IMR-90 (cell line): ENCODE data around the gene SMYD4. TPM values are rescaled to one million over a fixed set of nuclear protein-coding genes. Genes with fewer than 3 reads are reported as not detected.

Source experiments
- ATAC-seq: fragments of 200-7000 bp; cut with Tn5 transposase; 2 replicates; pipeline ENCODE4 v1.9.1; 2020; ENCODE audit warnings: low read depth, mild to moderate bottlenecking, moderate library complexity
- BruUV-seq: library from RNA; stranded (reverse); fragments of 400-500 nt; replicated peaks from 2 replicates; lab custom pipeline; 2021; lab: Mats Ljungman, UMichigan
- CTCF ChIA-PET: fragments of 300-600 bp; formaldehyde crosslinking; extraction: SDS; loops from one replicate; lab custom pipeline; 2021; ENCODE audit warnings: antibody characterized with exemption; lab: Yijun Ruan, JAX
- POLR2A ChIA-PET: fragments of 300-600 bp; sonication (Branson Sonifier 250); formaldehyde crosslinking; loops from one replicate; lab custom pipeline; 2022; ENCODE audit warnings: antibody characterized with exemption; ENCODE audit not compliant: unreplicated experiment; lab: Charles Lee
- DNase-seq: peaks from one replicate; pipeline ENCODE4 v3.0.0; 2013
- H2AFZ ChIP-seq: replicated peaks from 2 replicates; pipeline ENCODE3; 2013; ENCODE audit warnings: low read length, mild to moderate bottlenecking; ENCODE audit not compliant: poor library complexity
- H2AK5ac ChIP-seq: 2 replicates; pipeline ENCODE4 v1.6.1; 2013; ENCODE audit warnings: low read depth, low read length, inconsistent platforms
- H2AK9ac ChIP-seq: replicated peaks from 2 replicates; pipeline ENCODE3; 2013; ENCODE audit warnings: mild to moderate bottlenecking, low read depth, low read length, moderate library complexity; ENCODE audit not compliant: poor library complexity
- H2BK120ac ChIP-seq: 2 replicates; pipeline ENCODE4 v1.6.1; 2013; ENCODE audit warnings: low read depth, low read length, inconsistent platforms
- H2BK15ac ChIP-seq: 3 replicates; pipeline ENCODE4 v1.6.1; 2013; ENCODE audit warnings: low read depth, low read length, inconsistent platforms
- H2BK20ac ChIP-seq: 2 replicates; pipeline ENCODE4 v1.6.1; 2013; ENCODE audit warnings: low read depth, mild to moderate bottlenecking, inconsistent platforms, low read length, moderate library complexity
- H2BK5ac ChIP-seq: 2 replicates; pipeline ENCODE4 v1.6.1; 2013; ENCODE audit warnings: mild to moderate bottlenecking, low read depth, low read length, inconsistent platforms; ENCODE audit not compliant: poor library complexity, severe bottlenecking
- H3K14ac ChIP-seq: replicated peaks from 2 replicates; pipeline ENCODE4 v1.6.1; 2013; ENCODE audit warnings: low read depth, low read length, inconsistent platforms
- H3K18ac ChIP-seq: 2 replicates; pipeline ENCODE4 v1.6.1; 2013; ENCODE audit warnings: low read depth, low read length, control low read depth
- H3K23ac ChIP-seq: 2 replicates; pipeline ENCODE4 v1.6.1; 2013; ENCODE audit warnings: low read depth, low read length, inconsistent platforms
- H3K27ac ChIP-seq: 2 replicates; pipeline ENCODE4 v1.5.1; 2013; ENCODE audit warnings: mild to moderate bottlenecking, control low read depth, low read length; ENCODE audit not compliant: insufficient read depth
- H3K27me3 ChIP-seq: 2 replicates; pipeline ENCODE4 v1.6.1; 2013; ENCODE audit warnings: low read length; ENCODE audit not compliant: control insufficient read depth, insufficient read depth
- H3K36me3 ChIP-seq: 2 replicates; pipeline ENCODE4 v1.6.1; 2013; ENCODE audit warnings: low read length, mixed read lengths; ENCODE audit not compliant: control insufficient read depth, insufficient read depth
- H3K4ac ChIP-seq: 2 replicates; pipeline ENCODE4 v1.6.1; 2013; ENCODE audit warnings: low read depth, low read length, inconsistent platforms
- H3K4me1 ChIP-seq: 2 replicates; pipeline ENCODE4 v1.6.1; 2013; ENCODE audit warnings: low read length, mixed read lengths; ENCODE audit not compliant: control insufficient read depth, insufficient read depth
- H3K4me2 ChIP-seq: 2 replicates; pipeline ENCODE4 v1.6.1; 2013; ENCODE audit warnings: low read depth, mild to moderate bottlenecking, control low read depth, low read length, moderate library complexity
- H3K4me3 ChIP-seq: 2 replicates; pipeline ENCODE4 v1.5.1; 2013; ENCODE audit warnings: low read depth, mild to moderate bottlenecking, control low read depth, low read length, moderate library complexity; ENCODE audit not compliant: insufficient read depth
- H3K56ac ChIP-seq: 2 replicates; pipeline ENCODE4 v1.6.1; 2013; ENCODE audit warnings: low read length, inconsistent platforms; ENCODE audit not compliant: insufficient read depth; ENCODE audit errors: extremely low read depth
- H3K79me1 ChIP-seq, 2 experiments: 2 replicates each; pipeline ENCODE4 v1.6.1; 2013; ENCODE audit warnings: low read length in 2 of 2, inconsistent platforms in 1 of 2, low read depth in 1 of 2
- H3K9ac ChIP-seq: 2 replicates; pipeline ENCODE4 v1.6.1; 2013; ENCODE audit warnings: low read depth, low read length, control low read depth
- H3K9me1 ChIP-seq: 2 replicates; pipeline ENCODE4 v1.6.1; 2013; ENCODE audit warnings: low read length, inconsistent platforms; ENCODE audit not compliant: insufficient read depth
- H3K9me3 ChIP-seq: 2 replicates; pipeline ENCODE4 v1.6.1; 2013; ENCODE audit warnings: low read length; ENCODE audit not compliant: control insufficient read depth, insufficient read depth
- H4K20me1 ChIP-seq: 2 replicates; pipeline ENCODE4 v1.6.1; 2013; ENCODE audit warnings: low read length, inconsistent platforms; ENCODE audit not compliant: insufficient read depth
- H4K5ac ChIP-seq: 2 replicates; pipeline ENCODE4 v1.6.1; 2013; ENCODE audit warnings: mild to moderate bottlenecking, low read depth, low read length, control low read depth
- H4K8ac ChIP-seq, 2 experiments: 2 replicates each; pipeline ENCODE4 v1.6.1; 2013; ENCODE audit warnings: low read depth in 2 of 2, low read length in 2 of 2, control low read depth in 1 of 2, inconsistent platforms in 1 of 2
- H4K91ac ChIP-seq: 2 replicates; pipeline ENCODE4 v1.6.1; 2013; ENCODE audit warnings: low read depth, low read length, inconsistent platforms; ENCODE audit not compliant: insufficient read depth
- BHLHE40 ChIP-seq: fragments of 150-350 bp; IDR thresholded peaks from 2 replicates; pipeline ENCODE4 v1.6.1; 2016; ENCODE audit warnings: mild to moderate bottlenecking, low read depth, low read length
- CEBPB ChIP-seq: IDR thresholded peaks from 2 replicates; pipeline ENCODE4 v1.6.1; 2012; ENCODE audit warnings: low read depth, low read length, improper control_type of control experiment
- CHD1 ChIP-seq: IDR thresholded peaks from 2 replicates; pipeline ENCODE4 v1.6.1; 2012; ENCODE audit warnings: low read depth, low read length, improper control_type of control experiment
- CTCF ChIP-seq: conservative IDR thresholded peaks from 2 replicates; pipeline ENCODE4 v1.5.1; 2012; ENCODE audit warnings: mild to moderate bottlenecking, low read depth, low read length, improper control_type of control experiment
- ELK1 ChIP-seq: fragments of 150-350 bp; IDR thresholded peaks from 2 replicates; pipeline ENCODE4 v1.6.1; 2016; ENCODE audit warnings: low read depth, mild to moderate bottlenecking, low read length, moderate library complexity, borderline replicate concordance
- FOS ChIP-seq: fragments of 150-350 bp; IDR thresholded peaks from 2 replicates; pipeline ENCODE4 v1.6.1; 2016; ENCODE audit warnings: low read depth, low read length
- MAFK ChIP-seq: IDR thresholded peaks from 2 replicates; pipeline ENCODE4 v1.6.1; 2012; ENCODE audit warnings: low read depth, low read length, improper control_type of control experiment
- MAZ ChIP-seq: IDR thresholded peaks from 2 replicates; pipeline ENCODE4 v1.6.1; 2012; ENCODE audit warnings: low read depth, mild to moderate bottlenecking, low read length, improper control_type of control experiment, moderate library complexity, borderline replicate concordance
- MXI1 ChIP-seq: IDR thresholded peaks from 2 replicates; pipeline ENCODE4 v1.6.1; 2012; ENCODE audit warnings: low read depth, mild to moderate bottlenecking, low read length, moderate library complexity, borderline replicate concordance
- NFE2L2 ChIP-seq: fragments of 150-350 bp; IDR thresholded peaks from 2 replicates; pipeline ENCODE4 v1.6.1; 2016; ENCODE audit warnings: low read depth, mild to moderate bottlenecking, low read length
- POLR2A ChIP-seq: IDR thresholded peaks from 2 replicates; pipeline ENCODE4 v1.6.1; 2012; ENCODE audit warnings: mild to moderate bottlenecking, low read depth, low read length
- RAD21 ChIP-seq: IDR thresholded peaks from 2 replicates; pipeline ENCODE4 v1.6.1; 2012; ENCODE audit warnings: low read length, improper control_type of control experiment
- RCOR1 ChIP-seq: IDR thresholded peaks from 2 replicates; pipeline ENCODE4 v1.6.1; 2012; ENCODE audit warnings: mild to moderate bottlenecking, low read length, improper control_type of control experiment; ENCODE audit not compliant: insufficient replicate concordance
- RFX5 ChIP-seq: IDR thresholded peaks from 2 replicates; pipeline ENCODE4 v1.8.0; 2012; ENCODE audit warnings: low read depth, mild to moderate bottlenecking, low read length, moderate library complexity
- SMC3 ChIP-seq: fragments of 150-350 bp; IDR thresholded peaks from 2 replicates; pipeline ENCODE4 v1.6.1; 2016; ENCODE audit warnings: low read depth, mild to moderate bottlenecking, antibody characterized with exemption, low read length, moderate library complexity
- USF2 ChIP-seq: fragments of 150-350 bp; IDR thresholded peaks from 2 replicates; pipeline ENCODE4 v1.6.1; 2017; ENCODE audit warnings: mild to moderate bottlenecking, antibody characterized with exemption, low read length, low read depth
- WGBS, 2 experiments: methylation state at CpG; one replicate each; pipeline versions ENCODE4 v1.1.5 to v1.1.7; 2013; ENCODE audit warnings: missing lambda C conversion rate in 2 of 2; ENCODE audit not compliant: insufficient read length in 1 of 2; ENCODE audit errors: extremely low coverage in 2 of 2; 5-methylcytosine and 5-hydroxymethylcytosine counted together
- dilution Hi-C: fragments of 300-500 bp; cut with HindIII; formaldehyde crosslinking; loops from one replicate; pipeline ENCODE4 v1.14.3; 2018; ENCODE audit warnings: low sequenced_read_pairs; ENCODE audit not compliant: unreplicated experiment
- in situ Hi-C: fragments of 300-500 bp; cut with MboI; formaldehyde crosslinking; loops from 3 replicates; pipeline ENCODE4 v1.14.3; 2019; ENCODE audit warnings: low sequenced_read_pairs, inconsistent platforms, mixed read lengths
- intact Hi-C: fragments of 100-400 bp; cut with micrococcal nuclease; formaldehyde crosslinking; loops from 2 replicates; pipeline ENCODE4 v1.10.0; 2022
- polyA plus RNA-seq, 3 experiments: library from polyadenylated mRNA; depleted of rRNA; stranded (reverse); fragments of >200 nt; gene quantifications; 2 replicates each; pipeline ENCODE4 v1.2.3, GENCODE V29; 2012; ENCODE audit warnings: low replicate concordance in 1 of 3
- total RNA-seq: library from RNA; depleted of rRNA; stranded (reverse); fragments of >200 nt; gene quantifications from 2 replicates; pipeline ENCODE4 v1.2.3, GENCODE V29; 2012

SMYD4 gene
- total and polyA plus RNA-seq, 2 of the 4 experiments (the other 2 are of a cell fraction) = 5.3 to 7.2 TPM

- peaks cover 27% of the 10 kb centered on the region for H3K36me3 ChIP-seq
- no peak overlapping the region for H3K9ac ChIP-seq
- no peak overlapping the region for H3K4ac ChIP-seq
- H3K4me2 ChIP-seq = no peak overlapping the region
- no peak overlapping the region for H3K14ac ChIP-seq
- H3K27ac ChIP-seq = no peak overlapping the region
- in situ Hi-C loops (no loop called here), dilution Hi-C loops (no loop called here), intact Hi-C loops (no loop called here)
- CTCF ChIA-PET = no interaction called here
- no peak overlapping the region for H3K4me3 ChIP-seq
- H4K20me1 ChIP-seq = no peaks in the 10 kb centered on the region
- H3K23ac ChIP-seq = no peak overlapping the region
- no peak overlapping the region for H2AFZ ChIP-seq
- 0 out of 2 replicates have a peak, but pooled peaks cover 4% of the 10 kb centered on the region for H3K9me1 ChIP-seq
- no peaks in the 10 kb centered on the region for H3K4me1 ChIP-seq
- POLR2A ChIA-PET = no interaction called here
- no peak overlapping the region for H4K8ac ChIP-seq
- no peak overlapping the region for H3K56ac ChIP-seq
- ATAC-seq (no peak), DNase-seq (no peak)
- H3K27me3 ChIP-seq = no peaks in the 10 kb centered on the region
- no peak overlapping the region for H4K5ac ChIP-seq
- H2AK9ac ChIP-seq = no peak overlapping the region
- BruUV-seq = no TSS peak
- H2BK20ac ChIP-seq = no peak overlapping the region
- no peak overlapping the region for H4K91ac ChIP-seq
- H3K79me1 ChIP-seq = peaks cover 0 to 10% of the 10 kb centered on the region in 2 experiments; a peak in 3 of 4 replicates
- WGBS, 2 experiments = 80% methylated on average over 1 of the region's 9 CpGs; no CpG with 5 or more reads in 1 of the 2 experiments
- H2BK120ac ChIP-seq = no peak overlapping the region
- H3K9me3 ChIP-seq = no peaks in the 10 kb centered on the region
- no peak overlapping the region for H2AK5ac ChIP-seq
- TF ChIP-seq NFE2L2 (no peak), CEBPB (no peak), BHLHE40 (no peak), MXI1 (no peak), RCOR1 (no peak), POLR2A (no peak), ELK1 (no peak), RFX5 (no peak), MAFK (no peak), SMC3 (no peak), CHD1 (no peak), MAZ (no peak), USF2 (no peak), RAD21 (no peak), FOS (no peak), CTCF (no peak)
- H2BK15ac ChIP-seq = no peak overlapping the region
- no peak overlapping the region for H3K18ac ChIP-seq
- no peak overlapping the region for H2BK5ac ChIP-seq
These were observed 43.7 kb upstream of the SMYD4 start for GRCh38 chr17:1873418-1873817.
